Measurements from ENCODE around the gene JPT2.

Gene JPT2

GRCh38 chr16:1740781-1741490 is 62.9 kb downstream of the JPT2 start:
- no peak for DNase-seq

- no peak for DNase-seq
These were observed 63.6 kb downstream of the JPT2 start for GRCh38 chr16:1741553-1742165.

GRCh38 chr16:1743376-1744337 is 65.6 kb downstream of the JPT2 start:
- DNase-seq, result no peak

GRCh38 chr16:1744338-1744840 is 66.3 kb downstream of the JPT2 start:
- DNase-seq, result no peak

- no peak for DNase-seq
These were observed 67.3 kb downstream of the JPT2 start for GRCh38 chr16:1745181-1745899.

GRCh38 chr16:1745900-1746692 is 68.0 kb downstream of the JPT2 start:
- no peak for DNase-seq

GRCh38 chr16:1746693-1747195 is 68.7 kb downstream of the JPT2 start:
- DNase-seq, result no peak

GRCh38 chr16:1747934-1748333 is 69.9 kb downstream of the JPT2 start:
- DNase-seq, result no peak

- no peak for DNase-seq
These were observed 71.4 kb downstream of the JPT2 start for GRCh38 chr16:1749152-1750117.

All from eye (tissue), 1 donor.